ENCODE measurements around the gene ACSS1.

- TF ChIP-seq CTCF (IDR thresholded peaks at IDR 0.05): peak; percentile 73
- peak; percentile 73 for TF ChIP-seq EZH2 (IDR thresholded peaks at IDR 0.05)
- peak; percentile 59 for TF ChIP-seq EZH2phosphoT487 (IDR thresholded peaks at IDR 0.05)
These were observed 26.1 kb upstream of the ACSS1 start for GRCh38 chr20:25083773-25084625.

Measured in neural progenitor cell (in vitro differentiated cells).